ENCODE measurements around the gene UGT2B10. TPM values are rescaled to one million over a fixed set of nuclear protein-coding genes. Genes with fewer than 3 reads are reported as not detected.

The UGT2B10 gene
- total RNA-seq, 1 donor: not detected

DNA sequence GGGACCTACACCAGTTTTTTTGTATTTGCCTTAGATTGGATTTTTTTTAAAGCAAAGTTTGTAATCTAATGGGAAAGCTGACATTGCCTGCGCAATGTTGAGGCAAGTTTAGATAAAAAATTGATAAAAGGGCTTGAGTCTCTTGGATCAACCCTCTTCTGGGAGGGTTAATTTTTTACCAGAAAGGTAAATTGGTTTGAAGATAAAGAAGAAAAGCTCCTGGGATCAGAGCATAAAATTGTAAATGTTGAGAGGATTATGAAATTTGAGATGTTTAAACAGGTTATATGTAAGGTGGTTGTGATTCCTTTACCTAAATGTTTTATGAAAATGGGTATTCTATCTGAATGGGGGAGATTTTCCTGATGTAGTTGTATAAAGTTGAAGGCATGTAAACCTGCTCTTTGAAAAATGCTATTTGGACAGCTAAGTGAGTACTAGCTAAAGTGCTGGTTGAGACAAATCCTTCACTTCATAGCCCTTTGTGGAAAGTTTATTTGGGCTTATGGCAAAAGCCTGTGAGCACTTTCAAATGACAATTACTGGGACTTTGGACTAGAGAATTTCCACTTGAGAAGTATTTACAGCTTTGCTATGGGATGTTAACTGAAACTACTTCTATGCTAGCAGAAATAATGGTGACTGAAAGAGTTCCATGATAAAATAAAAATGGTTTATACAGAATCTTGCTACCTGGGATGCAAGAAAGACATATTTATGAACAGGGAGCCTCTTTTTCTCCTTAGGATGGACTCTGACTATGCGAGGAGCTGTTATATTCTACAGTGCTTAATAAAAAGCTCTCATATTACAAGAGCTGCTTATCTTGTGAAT lies 56.2 kb downstream of the UGT2B10 start:
- no peak overlapping the region for H3K4me3 ChIP-seq (ENCODE audit: low read depth, low read length)
- TF ChIP-seq, protein P1, sequence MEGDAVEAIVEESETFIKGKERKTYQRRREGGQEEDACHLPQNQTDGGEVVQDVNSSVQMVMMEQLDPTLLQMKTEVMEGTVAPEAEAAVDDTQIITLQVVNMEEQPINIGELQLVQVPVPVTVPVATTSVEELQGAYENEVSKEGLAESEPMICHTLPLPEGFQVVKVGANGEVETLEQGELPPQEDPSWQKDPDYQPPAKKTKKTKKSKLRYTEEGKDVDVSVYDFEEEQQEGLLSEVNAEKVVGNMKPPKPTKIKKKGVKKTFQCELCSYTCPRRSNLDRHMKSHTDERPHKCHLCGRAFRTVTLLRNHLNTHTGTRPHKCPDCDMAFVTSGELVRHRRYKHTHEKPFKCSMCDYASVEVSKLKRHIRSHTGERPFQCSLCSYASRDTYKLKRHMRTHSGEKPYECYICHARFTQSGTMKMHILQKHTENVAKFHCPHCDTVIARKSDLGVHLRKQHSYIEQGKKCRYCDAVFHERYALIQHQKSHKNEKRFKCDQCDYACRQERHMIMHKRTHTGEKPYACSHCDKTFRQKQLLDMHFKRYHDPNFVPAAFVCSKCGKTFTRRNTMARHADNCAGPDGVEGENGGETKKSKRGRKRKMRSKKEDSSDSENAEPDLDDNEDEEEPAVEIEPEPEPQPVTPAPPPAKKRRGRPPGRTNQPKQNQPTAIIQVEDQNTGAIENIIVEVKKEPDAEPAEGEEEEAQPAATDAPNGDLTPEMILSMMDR (IDR thresholded peaks at IDR 0.05; ENCODE audit: insufficient read depth, low read length): no peak
- no peak for DNase-seq (ENCODE audit: low read depth)

DNA sequence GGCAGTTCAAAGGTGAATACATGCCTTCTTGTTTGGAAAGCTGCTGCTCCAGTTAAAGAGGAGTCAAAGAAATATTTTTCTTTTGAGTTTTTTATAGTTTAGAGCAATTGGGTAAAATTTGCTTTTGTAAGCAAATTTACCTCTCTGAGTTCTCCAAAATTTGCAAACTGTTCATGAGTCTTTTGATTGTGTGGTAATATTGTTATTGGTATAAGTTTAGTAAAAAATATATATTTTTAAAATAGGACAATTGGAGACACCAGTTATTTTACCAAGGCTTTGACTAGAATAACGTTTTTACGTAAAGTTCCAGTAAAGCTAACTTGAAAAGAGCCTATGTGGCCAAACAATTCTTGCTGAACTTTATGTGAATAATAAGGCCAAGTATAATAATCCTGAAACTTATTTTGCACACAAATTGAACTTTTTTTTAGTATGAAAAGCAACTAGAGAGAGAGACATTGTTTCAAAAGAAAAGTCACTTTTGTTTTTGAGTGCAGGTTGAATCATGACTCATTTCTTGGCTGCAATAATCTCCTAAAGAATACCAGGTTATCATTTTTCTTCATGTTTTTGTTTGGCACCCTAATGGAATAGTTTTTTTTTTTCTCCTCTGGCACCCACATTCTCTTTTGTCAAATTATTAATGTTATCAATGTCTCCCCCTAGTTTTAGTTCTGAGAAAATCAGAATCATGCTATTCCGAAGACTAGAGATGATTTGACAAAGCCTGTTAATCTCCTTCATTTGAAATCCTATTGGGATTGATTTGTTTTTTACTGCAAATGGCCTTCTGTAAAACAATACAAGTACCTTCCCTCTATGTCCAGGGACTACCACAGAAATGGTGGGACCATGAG lies 57.1 kb downstream of the UGT2B10 start:
- TF ChIP-seq, protein P1 (IDR thresholded peaks at IDR 0.05; ENCODE audit: insufficient read depth, low read length): no peak
- no peak overlapping the region for H3K4me3 ChIP-seq (ENCODE audit: low read depth, low read length)
- DNase-seq (ENCODE audit: low read depth): peak; percentile 18

DNA sequence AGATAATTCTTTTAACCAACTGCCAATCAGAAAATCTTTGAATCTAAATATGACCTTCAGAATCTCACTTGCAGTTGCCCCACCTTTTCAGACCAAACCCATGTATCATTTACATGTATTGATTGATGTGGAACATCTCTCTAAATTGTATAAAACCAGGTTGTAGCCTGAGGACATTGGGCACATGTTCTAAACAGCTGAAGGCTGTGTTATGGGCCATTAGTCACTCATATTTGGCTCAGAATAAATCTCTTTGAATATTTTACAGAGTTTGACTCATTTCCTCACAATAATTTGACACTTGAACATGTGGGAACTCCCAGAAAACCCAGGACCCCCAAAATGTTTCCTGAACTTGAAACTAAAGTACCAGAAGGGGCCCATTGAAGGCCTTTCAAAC lies 58.7 kb downstream of the UGT2B10 start:
- H3K4me3 ChIP-seq (ENCODE audit: low read depth, low read length): no peak overlapping the region
- no peak for DNase-seq (ENCODE audit: low read depth)
- TF ChIP-seq, protein P1 (IDR thresholded peaks at IDR 0.05; ENCODE audit: insufficient read depth, low read length): no peak

DNA sequence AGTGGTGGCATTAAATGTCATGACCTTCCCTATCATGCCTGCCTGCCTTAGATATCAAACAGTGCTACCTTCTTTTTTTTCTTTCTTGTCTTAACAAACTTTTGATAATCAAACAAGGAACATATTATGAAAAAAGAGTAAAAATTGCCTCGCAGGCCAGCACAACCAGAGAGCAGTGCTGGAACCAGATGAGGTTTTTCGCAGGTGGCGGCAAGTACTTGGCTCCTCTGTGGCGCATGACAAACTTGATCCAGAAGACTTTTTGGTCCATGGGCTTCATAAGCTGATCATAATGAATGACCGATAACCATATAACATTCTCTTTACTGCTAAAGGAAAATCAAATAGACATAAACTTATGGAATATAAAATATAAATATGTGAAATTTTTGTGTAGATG lies 61.8 kb downstream of the UGT2B10 start:
- H3K4me3 ChIP-seq (ENCODE audit: low read depth, low read length): no peak overlapping the region
- TF ChIP-seq, protein P1 (IDR thresholded peaks at IDR 0.05; ENCODE audit: insufficient read depth, low read length): no peak
- DNase-seq (ENCODE audit: low read depth): no peak

GRCh38 chr4:68878048-68878447 lies 62.3 kb downstream of the UGT2B10 start:
- no peak overlapping the region for H3K4me3 ChIP-seq (ENCODE audit: low read depth, low read length)
- TF ChIP-seq, protein P1 (IDR thresholded peaks at IDR 0.05; ENCODE audit: insufficient read depth, low read length): no peak

More at GRCh38 chr4:68878048-68878447, 62.3 kb downstream of the UGT2B10 start:
- DNase-seq (ENCODE audit: low read depth): no peak

Small RNA genes lying within 50 kb of the gene (small RNA-seq; reads per million reads assigned to genes)
- gene AC021146.4: not detected
- gene AC021146.9: not detected

Other genes starting within 250 kb of the UGT2B10 start
- not detected in 2 replicates for gene UGT2B17, start 239.7 kb upstream of the UGT2B10 start, total RNA-seq (ENCODE audit: low replicate concordance)
- gene UGT2B15, start 145.3 kb upstream of the UGT2B10 start, total RNA-seq (ENCODE audit: low replicate concordance): not detected in 2 replicates
- gene UGT2A3, start 135.8 kb downstream of the UGT2B10 start, total RNA-seq (ENCODE audit: low replicate concordance): not detected in 2 replicates

Data from fibroblast of the aortic adventitia (primary cell).